Smooth muscle cell (in vitro differentiated cells): ENCODE data around the gene CLK3. TPM values are rescaled to one million over a fixed set of nuclear protein-coding genes. Genes with fewer than 3 reads are reported as not detected.

Experiments used
- DNase-seq: peaks from one replicate; lab custom pipeline; 2025; ENCODE audit not compliant: unreplicated experiment; lab: John Stamatoyannopoulos, UW
- H2AFZ ChIP-seq: fragments of 200-600 bp; sonication (generic); 2 replicates; pipeline ENCODE4 v1.6.0; 2016; ENCODE audit warnings: antibody characterized with exemption, low read depth, mild to moderate bottlenecking
- H3F3A ChIP-seq: fragments of 200-600 bp; sonication (generic); 2 replicates; pipeline ENCODE4 v1.6.0; 2017; ENCODE audit warnings: antibody characterized with exemption, low read depth
- H3K27ac ChIP-seq: fragments of 200-600 bp; sonication (generic); 2 replicates; pipeline ENCODE4 v1.5.1; 2016; ENCODE audit warnings: low read depth, mild to moderate bottlenecking
- H3K27me3 ChIP-seq: fragments of 200-600 bp; sonication (generic); 2 replicates; pipeline ENCODE4 v1.6.1; 2016; ENCODE audit warnings: low read depth, mild to moderate bottlenecking
- H3K36me3 ChIP-seq: fragments of 200-600 bp; sonication (generic); 2 replicates; pipeline ENCODE4 v1.5.1; 2016; ENCODE audit warnings: low read depth
- H3K4me1 ChIP-seq: fragments of 200-600 bp; sonication (generic); 2 replicates; pipeline ENCODE4 v1.5.1; 2016; ENCODE audit warnings: low read depth
- H3K4me2 ChIP-seq: fragments of 200-600 bp; sonication (generic); 2 replicates; pipeline ENCODE4 v1.6.0; 2016; ENCODE audit warnings: mild to moderate bottlenecking
- H3K4me3 ChIP-seq: fragments of 200-600 bp; sonication (generic); 2 replicates; pipeline ENCODE4 v1.5.1; 2016; ENCODE audit warnings: mild to moderate bottlenecking
- H3K79me2 ChIP-seq: fragments of 200-600 bp; sonication (generic); 2 replicates; pipeline ENCODE4 v1.6.0; 2016; ENCODE audit warnings: low read depth, mild to moderate bottlenecking
- H3K9ac ChIP-seq: fragments of 200-600 bp; sonication (generic); 2 replicates; pipeline ENCODE4 v1.6.0; 2016; ENCODE audit warnings: low read depth
- H3K9me3 ChIP-seq: fragments of 200-600 bp; sonication (generic); replicated peaks from 2 replicates; pipeline ENCODE4 v1.5.1; 2016; ENCODE audit warnings: low read depth
- H4K20me1 ChIP-seq: fragments of 200-600 bp; sonication (generic); 2 replicates; pipeline ENCODE4 v1.6.0; 2016; ENCODE audit warnings: low read depth
- WGBS: methylation state at CpG from one replicate; pipeline ENCODE4 v1.1.7; 2016; ENCODE audit warnings: low lambda C conversion rate; 5-methylcytosine and 5-hydroxymethylcytosine counted together
- polyA plus RNA-seq: library from polyadenylated mRNA; unstranded; fragments of >200 nt; fragmentation: Nextera tagmentation; extraction: Ambion mirVana; gene quantifications from 2 replicates; pipeline ENCODE4 v1.2.1, GENCODE V29; 2016
- total RNA-seq: library from RNA; depleted of rRNA; stranded (reverse); fragments of >200 nt; gene quantifications from 2 replicates; pipeline ENCODE4 v1.2.3, GENCODE V29; 2014
- TF ChIP-seq, protein P1 (sequence below): fragments of 200-600 bp; sonication (generic); IDR thresholded peaks from 2 replicates; pipeline ENCODE4 v1.5.1; 2017; ENCODE audit warnings: borderline replicate concordance, mild to moderate bottlenecking, antibody characterized with exemption; ENCODE audit not compliant: insufficient read depth, poor library complexity, severe bottlenecking

Gene CLK3
- total and polyA plus RNA-seq, 2 experiments from 2014 or later, result 68.8 to 105 TPM

DNA sequence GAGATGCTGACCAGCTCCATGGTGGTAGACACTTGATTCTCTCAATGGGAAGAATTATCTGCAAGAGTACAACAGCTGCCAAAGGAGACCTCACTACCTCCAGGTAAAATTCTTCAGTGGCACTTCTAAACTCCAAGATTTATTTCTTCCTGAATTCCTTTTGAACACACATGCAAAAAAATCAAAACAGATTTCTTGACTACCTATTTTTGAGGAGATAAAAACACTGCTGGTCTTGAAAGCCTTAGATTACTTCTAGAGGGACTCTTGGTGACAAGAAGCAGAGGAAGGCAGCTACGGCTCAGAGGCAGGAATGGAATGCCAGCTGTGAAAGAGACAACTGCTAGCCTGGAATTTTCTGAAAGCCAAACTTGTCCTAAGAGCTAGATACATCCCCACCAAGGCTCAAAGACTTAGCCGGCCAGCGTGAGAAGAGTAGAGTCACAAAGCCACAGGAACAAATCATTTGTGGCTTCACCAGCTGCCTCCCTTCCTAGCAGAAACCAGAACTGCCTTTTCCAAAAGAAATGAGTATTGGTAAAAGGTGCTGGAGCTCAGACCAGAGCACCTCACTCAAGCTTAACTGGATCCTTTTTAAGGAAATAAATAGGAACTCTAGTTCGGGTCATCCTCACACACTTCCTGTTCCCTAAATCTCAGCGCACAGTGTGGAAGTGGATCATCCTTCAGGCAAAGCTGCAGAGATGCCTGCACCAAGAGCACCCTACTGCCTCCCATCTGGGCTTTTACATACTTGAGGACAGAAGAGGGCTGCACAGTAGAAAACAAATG lies 32.6 kb downstream of the CLK3 start:
- no peak overlapping the region for H3K4me3 ChIP-seq
- peak overlapping the region; percentile 68 for H3K27ac ChIP-seq
- peaks cover 96% of the 10 kb centered on the region for H4K20me1 ChIP-seq
- H3K4me2 ChIP-seq, result no peak overlapping the region
- no peak for DNase-seq
- peaks cover 9% of the 10 kb centered on the region for H3F3A ChIP-seq
- no peaks in the 10 kb centered on the region for H3K9me3 ChIP-seq
- H3K27me3 ChIP-seq, result no peaks in the 10 kb centered on the region
- no peak overlapping the region for H3K9ac ChIP-seq
- peaks cover 5% of the 10 kb centered on the region for H3K36me3 ChIP-seq
- TF ChIP-seq, protein P1, sequence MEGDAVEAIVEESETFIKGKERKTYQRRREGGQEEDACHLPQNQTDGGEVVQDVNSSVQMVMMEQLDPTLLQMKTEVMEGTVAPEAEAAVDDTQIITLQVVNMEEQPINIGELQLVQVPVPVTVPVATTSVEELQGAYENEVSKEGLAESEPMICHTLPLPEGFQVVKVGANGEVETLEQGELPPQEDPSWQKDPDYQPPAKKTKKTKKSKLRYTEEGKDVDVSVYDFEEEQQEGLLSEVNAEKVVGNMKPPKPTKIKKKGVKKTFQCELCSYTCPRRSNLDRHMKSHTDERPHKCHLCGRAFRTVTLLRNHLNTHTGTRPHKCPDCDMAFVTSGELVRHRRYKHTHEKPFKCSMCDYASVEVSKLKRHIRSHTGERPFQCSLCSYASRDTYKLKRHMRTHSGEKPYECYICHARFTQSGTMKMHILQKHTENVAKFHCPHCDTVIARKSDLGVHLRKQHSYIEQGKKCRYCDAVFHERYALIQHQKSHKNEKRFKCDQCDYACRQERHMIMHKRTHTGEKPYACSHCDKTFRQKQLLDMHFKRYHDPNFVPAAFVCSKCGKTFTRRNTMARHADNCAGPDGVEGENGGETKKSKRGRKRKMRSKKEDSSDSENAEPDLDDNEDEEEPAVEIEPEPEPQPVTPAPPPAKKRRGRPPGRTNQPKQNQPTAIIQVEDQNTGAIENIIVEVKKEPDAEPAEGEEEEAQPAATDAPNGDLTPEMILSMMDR, result no peak
- H2AFZ ChIP-seq, result no peak overlapping the region
- H3K4me1 ChIP-seq, result no peaks in the 10 kb centered on the region
- WGBS, result 47% methylated on average over 5 of the region's 5 CpGs
- peaks cover 24% of the 10 kb centered on the region for H3K79me2 ChIP-seq

DNA sequence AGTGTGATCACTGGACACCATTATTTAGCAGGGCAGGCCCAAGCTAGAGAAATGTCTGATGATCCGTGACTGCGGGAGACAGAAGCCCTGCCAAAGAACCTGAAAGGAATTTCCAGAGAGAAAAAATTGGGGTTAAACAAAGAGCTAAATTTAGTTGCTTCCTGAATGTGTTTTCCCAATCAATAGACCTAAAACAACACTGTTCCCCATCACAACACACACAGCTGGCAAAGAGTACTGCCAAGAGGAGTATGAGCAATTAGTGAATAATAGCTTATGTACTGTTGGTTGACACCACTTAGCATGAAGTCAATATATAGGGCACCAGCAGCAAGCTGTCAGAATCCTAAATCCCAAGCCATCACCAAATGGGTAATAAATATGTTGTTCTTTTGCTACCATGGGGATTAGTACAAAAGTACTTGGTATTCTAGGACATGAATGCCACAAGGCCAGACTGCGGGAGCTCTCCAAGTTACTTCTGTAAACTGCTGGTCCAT lies 35.7 kb downstream of the CLK3 start:
- H3K79me2 ChIP-seq, result peaks cover 16% of the 10 kb centered on the region
- H3K4me3 ChIP-seq, result no peak overlapping the region
- no peak for DNase-seq
- H3K9me3 ChIP-seq, result no peaks in the 10 kb centered on the region
- H3F3A ChIP-seq, result peaks cover 9% of the 10 kb centered on the region
- H3K27me3 ChIP-seq, result no peaks in the 10 kb centered on the region
- no peak overlapping the region for H3K4me2 ChIP-seq
- H3K27ac ChIP-seq, result no peak overlapping the region
- WGBS, result 75% methylated on average over 3 of the region's 3 CpGs
- H4K20me1 ChIP-seq, result peaks cover 98% of the 10 kb centered on the region
- H3K4me1 ChIP-seq, result no peaks in the 10 kb centered on the region
- TF ChIP-seq, protein P1, result no peak
- no peaks in the 10 kb centered on the region for H3K36me3 ChIP-seq
- H3K9ac ChIP-seq, result no peak overlapping the region
- H2AFZ ChIP-seq, result no peak overlapping the region

- Histone ChIP-seq H3K9ac (no peak overlapping the region), H2AFZ (no peak overlapping the region), H4K20me1 (peaks cover 98% of the 10 kb centered on the region), H3K27me3 (no peaks in the 10 kb centered on the region), H3K27ac (no peak overlapping the region), H3F3A (peaks cover 7% of the 10 kb centered on the region), H3K4me2 (no peak overlapping the region), H3K9me3 (no peaks in the 10 kb centered on the region), H3K4me1 (no peaks in the 10 kb centered on the region), H3K36me3 (no peaks in the 10 kb centered on the region), H3K4me3 (no peak overlapping the region), H3K79me2 (peaks cover 21% of the 10 kb centered on the region)
- 74% methylated on average over 7 of the region's 7 CpGs for WGBS
- DNase-seq, result no peak
- TF ChIP-seq, protein P1, result no peak
These were observed 37.9 kb downstream of the CLK3 start for GRCh38 chr15:74653426-74654102.
